Stimulated activated CD4-positive, alpha-beta T cell treated with anti-CD3 and anti-CD28 coated beads, Interleukin-2, amount 100 ng/mL, for 48 hours (primary cell): Measurements from ENCODE around the gene EGLN1.
A peak's percentile ranks its signal among the peaks of the same experiment; 100 is the strongest.

ENCODE experiments used
- DNase-seq, 2 donors: peaks; one replicate each; pipeline ENCODE4 v3.0.0-alpha.2; 2020

Gene EGLN1

GRCh38 chr1:231420959-231421545, 1.0 kb downstream of the EGLN1 start:
- DNase-seq = peak; percentile 22 to 27

- no peak for DNase-seq
Observed at GRCh38 chr1:231420299-231420958, 1.7 kb downstream of the EGLN1 start.

- no peak for DNase-seq
Observed at GRCh38 chr1:231419738-231420298, 2.3 kb downstream of the EGLN1 start.

GRCh38 chr1:231419147-231419546, 2.9 kb downstream of the EGLN1 start:
- DNase-seq = no peak

GRCh38 chr1:231418741-231419107, 3.4 kb downstream of the EGLN1 start:
- DNase-seq = no peak

- DNase-seq = no peak
Observed at GRCh38 chr1:231418101-231418740, 3.9 kb downstream of the EGLN1 start.

GRCh38 chr1:231417513-231417912, 4.6 kb downstream of the EGLN1 start:
- DNase-seq = no peak

- no peak for DNase-seq
Observed at GRCh38 chr1:231416901-231417300, 5.2 kb downstream of the EGLN1 start.

- no peak for DNase-seq
Observed at GRCh38 chr1:231415018-231415583, 7.0 kb downstream of the EGLN1 start.

- DNase-seq = no peak
Observed at GRCh38 chr1:231414260-231415016, 7.6 kb downstream of the EGLN1 start.

- no peak for DNase-seq
Observed at GRCh38 chr1:231413749-231414082, 8.4 kb downstream of the EGLN1 start.

- no peak for DNase-seq
Observed at GRCh38 chr1:231411036-231411531, 11.0 kb downstream of the EGLN1 start.

GRCh38 chr1:231410036-231410612, 12.0 kb downstream of the EGLN1 start:
- DNase-seq = no peak

GRCh38 chr1:231408528-231409094, 13.5 kb downstream of the EGLN1 start:
- DNase-seq = no peak

GRCh38 chr1:231407547-231408396, 14.3 kb downstream of the EGLN1 start:
- DNase-seq = no peak

GRCh38 chr1:231407049-231407448, 15.0 kb downstream of the EGLN1 start:
- DNase-seq = no peak

- DNase-seq = no peak
Observed at GRCh38 chr1:231404318-231404717, 17.8 kb downstream of the EGLN1 start.

- DNase-seq = no peak
Observed at GRCh38 chr1:231401478-231401877, 20.6 kb downstream of the EGLN1 start.

- no peak for DNase-seq
Observed at GRCh38 chr1:231397886-231398671, 24.0 kb downstream of the EGLN1 start.

GRCh38 chr1:231396643-231397042, 25.4 kb downstream of the EGLN1 start:
- no peak for DNase-seq
